RPMI8226 (cell line): Measurements from ENCODE around the gene ACAA1.
"Not testable (repeated sequence)": the region's sequence is repeated elsewhere in the genome, so short reads cannot be mapped to it uniquely, and the experiment has no call there.

ENCODE experiments used
- DNase-seq: peaks from one replicate; pipeline ENCODE4 v3.0.0-alpha.2; 2015

Gene ACAA1

DNA sequence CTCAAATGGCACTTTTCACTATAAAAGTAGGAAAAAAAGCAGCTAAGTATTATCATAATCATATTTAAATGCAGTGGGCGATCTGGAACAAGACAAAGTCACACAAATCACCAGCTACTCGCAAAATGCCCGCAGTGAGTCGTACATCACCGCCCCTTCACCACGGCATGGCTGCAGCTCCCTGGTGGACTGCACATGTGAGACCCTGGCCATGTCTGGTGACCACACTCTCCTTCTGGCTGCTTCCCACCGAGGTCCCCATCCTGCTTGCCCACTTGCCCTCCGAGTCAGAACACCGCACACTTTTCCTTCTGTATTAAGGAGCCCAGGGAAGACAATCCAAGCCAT, 38.6 kb downstream of the ACAA1 start:
- DNase-seq: no peak

DNA sequence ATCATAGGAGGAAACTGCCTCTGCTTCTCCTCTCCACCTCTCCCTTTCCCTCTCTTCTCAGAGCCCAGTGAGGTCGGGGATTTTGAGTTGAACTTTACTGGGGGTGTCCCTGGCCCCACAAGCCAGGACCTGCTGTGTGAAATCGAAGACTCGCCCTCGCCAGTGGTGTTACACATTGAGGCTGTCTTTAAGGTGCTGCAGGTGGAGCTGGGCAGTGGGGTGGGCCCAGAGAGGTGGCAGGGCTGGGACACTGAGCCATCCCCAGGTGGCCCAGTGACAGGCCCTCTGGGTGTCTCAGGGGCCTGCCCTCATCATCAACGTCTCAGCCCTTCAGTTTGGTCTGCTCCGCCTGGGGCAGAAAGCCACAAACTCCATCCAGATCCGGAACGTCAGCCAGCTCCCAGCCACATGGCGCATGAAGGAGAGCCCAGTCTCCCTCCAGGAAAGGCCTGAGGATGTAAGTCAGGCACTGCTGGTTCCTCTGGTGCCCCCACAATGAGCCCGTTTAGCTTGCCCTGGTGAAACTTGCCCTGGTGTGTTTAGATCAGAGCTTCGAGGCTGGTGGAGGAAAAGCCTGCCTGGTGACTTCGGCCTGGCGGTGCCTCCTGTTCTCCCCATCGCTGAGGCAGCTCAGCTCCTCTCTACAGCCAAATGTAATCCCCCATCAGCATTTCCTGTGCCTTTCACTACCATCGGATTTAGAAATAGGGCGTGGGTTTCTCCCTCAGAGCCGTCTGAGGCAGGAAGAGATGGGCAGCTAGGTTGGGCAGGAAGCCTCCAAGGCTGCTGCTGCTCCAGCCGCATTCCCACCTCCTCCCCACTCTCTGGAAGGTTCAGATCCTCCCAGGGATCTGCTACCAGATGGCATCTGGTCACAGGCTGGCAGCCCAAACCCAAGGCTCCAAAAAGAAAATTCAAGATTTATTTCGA, 39.2 kb downstream of the ACAA1 start:
- DNase-seq: no peak

DNA sequence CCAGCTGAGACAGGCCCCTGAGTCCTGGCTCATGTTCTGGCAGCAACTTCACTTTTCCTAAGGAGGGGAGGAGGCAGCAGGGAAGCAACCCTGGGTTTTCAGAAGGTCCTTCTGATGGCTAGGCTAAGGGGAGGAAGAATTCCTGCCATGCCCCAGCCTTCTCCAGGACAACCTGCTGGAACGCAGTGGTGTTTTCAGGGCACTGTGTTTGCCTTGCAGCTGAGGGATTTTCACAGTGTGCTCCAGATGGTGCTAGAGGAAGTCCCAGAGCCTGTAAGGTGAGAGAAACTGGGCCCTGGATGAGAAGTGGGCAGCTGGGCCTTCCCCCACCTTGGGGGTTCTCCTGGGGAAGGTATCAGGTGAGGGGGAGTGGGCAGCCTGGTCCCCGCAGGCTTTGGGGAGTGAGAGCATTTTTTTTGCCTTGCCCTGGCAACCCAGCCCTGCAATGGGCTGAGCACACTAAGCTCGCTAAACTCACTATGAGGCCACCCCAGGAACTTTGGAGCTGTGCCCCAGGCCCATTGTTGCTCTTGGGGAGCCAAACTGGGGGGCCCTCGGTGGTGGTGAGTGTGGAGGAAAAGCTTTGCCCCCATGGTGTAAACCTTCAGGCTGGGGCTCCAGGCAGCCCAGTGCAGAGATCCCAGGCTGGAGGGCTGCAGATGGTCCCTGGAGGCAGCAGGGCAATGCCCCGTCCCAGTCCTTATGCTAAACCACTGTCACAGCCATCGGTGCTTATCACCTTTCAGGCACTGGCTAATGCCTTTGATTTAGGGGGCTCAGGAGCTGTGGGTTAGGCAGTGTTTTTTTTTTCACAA, 41.1 kb downstream of the ACAA1 start:
- peak; percentile 1 for DNase-seq

DNA sequence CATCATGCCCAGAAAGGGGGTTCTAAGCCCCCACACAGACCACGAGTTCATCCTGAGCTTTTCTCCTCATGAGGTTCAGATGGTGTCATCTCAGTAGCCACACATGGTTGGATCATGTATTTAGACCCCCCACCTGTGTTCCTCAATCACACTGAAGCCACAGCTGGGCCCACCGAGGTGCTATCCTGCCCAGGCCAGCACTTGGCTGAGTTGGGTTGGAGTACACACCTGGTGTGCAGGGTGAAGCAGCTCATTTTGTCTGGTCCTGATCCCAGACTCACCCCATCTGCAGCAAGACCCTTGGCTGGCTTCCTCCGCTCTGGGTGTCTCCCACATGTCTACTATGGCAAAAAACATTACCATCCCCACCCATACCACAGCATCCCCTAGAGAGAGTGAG, 41.9 kb downstream of the ACAA1 start:
- DNase-seq: peak; percentile 0

DNA sequence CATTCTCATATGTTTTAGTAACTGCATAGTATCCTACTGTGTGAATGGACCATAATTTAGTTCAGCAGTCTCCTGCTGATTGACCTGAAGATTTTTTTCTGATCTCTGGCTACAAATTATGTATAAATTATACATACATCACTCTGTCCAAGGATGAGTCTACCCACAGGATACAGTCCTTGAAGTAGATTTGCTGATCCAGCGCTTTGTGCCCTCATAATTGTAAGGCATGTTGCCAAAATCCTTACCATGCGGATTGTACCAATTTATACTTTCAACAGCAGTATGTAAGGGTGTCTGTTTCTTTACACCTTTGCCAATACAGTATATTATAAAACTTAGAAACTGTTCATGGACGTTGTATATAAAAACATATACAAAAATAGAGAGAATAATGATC, 46.5 kb downstream of the ACAA1 start:
- peak; percentile 14 for DNase-seq

DNA sequence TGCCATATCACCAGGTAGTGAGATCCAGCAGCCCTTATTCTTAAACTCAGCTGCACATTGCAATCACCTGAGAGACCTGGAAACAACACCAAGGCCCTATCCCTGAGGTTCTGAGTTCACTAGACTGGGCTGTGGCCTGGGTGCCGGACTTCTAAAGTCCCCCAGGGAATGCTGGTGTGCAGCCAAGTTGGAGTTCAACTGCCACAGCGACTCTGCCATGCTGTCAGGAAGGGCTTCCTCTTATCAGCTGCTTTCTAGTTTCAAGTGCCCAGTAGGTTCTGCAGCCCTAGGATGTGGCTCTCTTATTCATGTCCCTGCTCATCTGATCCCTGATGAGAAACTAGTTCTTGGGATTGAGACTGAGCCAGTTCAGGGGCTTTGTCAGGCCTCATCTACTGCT, 47.8 kb downstream of the ACAA1 start:
- no peak for DNase-seq

DNA sequence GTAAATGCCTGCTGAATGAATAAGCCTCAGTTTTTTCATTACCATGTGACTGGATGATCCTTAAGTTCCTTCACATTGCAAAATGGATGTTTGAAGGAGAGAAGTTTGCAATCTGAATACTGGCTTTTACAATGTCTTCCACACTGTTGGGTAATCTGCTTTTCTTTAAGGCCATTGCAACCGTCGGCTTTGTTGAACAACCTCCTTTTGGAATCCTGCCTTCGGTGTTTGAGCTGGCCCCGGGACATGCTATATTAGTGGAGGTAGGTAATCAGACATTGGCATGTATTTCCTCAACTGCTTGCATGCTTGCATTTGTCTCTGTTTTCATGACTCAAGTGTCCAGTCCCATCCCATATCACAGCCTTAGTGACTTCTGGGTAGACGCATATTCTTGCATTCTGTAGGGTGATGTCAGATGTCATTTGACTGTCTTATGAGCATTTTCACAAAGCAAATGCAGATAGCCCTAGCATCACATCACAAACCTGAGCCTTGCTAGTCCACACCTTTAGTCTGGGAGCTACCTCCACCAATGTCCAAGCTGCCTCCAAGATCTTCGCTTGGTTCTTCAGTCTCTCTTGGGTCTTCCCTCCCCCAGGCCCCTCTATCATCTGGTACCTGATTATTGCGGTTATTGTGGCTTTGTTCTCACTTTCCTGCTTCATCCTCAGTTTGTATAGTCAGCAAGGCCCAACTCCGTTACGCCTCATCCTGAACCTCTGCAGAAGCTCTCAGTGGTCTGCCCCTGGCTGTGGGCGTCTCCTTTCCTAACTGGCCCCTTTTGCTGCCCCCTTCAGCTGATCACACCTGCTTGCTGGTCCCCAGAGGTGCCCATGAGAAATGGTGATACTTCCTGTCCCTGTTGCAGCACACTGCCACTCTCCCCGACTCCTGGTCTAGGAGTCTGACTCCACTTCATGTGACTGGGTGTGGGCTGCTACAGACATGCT, 48.5 kb downstream of the ACAA1 start:
- no peak for DNase-seq

DNA sequence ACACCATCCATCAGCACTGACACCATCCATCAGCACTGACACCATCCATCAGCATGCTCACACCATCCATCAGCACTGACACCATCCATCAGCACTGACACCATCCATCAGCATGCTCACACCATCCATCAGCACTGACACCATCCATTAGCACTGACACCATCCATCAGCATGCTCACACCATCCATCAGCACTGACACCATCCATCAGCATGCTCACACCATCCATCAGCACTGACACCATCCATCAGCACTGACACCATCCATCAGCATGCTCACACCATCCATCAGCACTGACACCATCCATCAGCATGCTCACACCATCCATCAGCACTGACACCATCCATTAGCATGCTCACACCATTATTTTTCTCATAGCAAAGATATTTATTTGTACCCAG, 49.6 kb downstream of the ACAA1 start:
- DNase-seq: not testable (repeated sequence)

DNA sequence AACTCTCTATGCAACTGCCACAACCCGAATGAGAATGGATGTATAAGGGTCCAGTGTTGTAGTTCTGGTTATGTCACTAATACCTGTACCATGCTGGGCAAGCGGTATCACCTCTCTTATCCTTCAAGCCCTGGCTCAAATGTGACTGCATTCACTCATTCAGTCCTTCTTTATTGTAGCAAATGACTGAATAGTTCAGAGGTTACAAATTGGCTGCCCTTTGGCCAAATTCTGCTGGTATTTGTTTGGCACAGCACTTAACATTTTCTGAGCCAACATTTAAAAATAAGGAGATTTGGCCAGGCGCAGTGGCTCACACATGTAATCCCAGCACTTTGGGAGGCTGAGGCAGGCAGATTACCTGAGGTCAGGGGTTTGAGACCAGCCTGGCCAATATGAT, 50.4 kb downstream of the ACAA1 start:
- DNase-seq: peak; percentile 1

DNA sequence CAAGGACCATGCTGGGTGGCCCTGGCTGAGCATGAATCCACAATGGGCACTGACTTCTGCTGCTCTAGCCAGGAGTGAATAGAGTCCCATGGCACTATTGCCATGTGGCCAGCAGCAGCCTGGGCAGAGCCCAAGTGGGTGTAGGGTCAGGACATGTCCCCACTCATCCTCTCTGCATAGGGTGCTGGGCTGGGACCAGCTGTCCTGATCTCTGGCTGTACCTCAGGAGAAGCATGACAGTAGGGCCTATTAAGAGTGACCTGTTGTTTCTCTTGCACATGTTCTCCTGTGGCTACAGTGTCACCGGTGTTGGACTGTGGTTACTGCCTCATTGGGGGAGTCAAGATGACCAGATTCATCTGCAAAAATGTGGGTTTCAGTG, 51.0 kb downstream of the ACAA1 start:
- DNase-seq: no peak

DNA sequence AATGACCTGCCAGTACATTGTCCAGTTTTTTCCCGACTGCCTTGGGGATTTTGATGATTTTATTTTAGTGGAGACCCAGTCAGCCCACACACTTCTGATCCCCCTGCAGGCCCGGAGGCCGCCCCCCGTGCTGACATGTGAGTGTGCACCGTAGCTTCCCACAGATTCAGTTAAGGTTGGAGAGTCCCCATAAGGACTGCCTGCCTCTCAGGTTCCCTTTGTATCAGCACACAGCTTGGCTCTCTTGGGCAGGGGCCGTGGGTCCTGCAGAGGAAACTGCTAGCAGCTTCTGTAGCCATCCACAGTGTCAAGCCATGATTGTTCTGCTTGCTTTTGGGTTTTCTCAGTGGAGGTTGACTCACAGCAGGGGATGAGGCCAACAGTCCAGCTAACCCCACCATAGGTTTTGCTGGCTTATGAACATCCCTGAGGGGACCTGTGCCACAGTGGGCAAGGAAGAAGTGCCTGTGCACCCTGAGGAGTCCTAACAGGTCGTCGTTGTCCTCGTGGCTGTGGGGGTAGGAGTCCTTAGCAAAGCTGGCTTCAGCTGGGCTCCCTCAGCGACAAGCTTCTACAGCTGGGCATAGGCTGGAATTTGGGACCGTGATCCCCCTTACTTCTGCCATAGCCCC, 51.5 kb downstream of the ACAA1 start:
- DNase-seq: no peak

DNA sequence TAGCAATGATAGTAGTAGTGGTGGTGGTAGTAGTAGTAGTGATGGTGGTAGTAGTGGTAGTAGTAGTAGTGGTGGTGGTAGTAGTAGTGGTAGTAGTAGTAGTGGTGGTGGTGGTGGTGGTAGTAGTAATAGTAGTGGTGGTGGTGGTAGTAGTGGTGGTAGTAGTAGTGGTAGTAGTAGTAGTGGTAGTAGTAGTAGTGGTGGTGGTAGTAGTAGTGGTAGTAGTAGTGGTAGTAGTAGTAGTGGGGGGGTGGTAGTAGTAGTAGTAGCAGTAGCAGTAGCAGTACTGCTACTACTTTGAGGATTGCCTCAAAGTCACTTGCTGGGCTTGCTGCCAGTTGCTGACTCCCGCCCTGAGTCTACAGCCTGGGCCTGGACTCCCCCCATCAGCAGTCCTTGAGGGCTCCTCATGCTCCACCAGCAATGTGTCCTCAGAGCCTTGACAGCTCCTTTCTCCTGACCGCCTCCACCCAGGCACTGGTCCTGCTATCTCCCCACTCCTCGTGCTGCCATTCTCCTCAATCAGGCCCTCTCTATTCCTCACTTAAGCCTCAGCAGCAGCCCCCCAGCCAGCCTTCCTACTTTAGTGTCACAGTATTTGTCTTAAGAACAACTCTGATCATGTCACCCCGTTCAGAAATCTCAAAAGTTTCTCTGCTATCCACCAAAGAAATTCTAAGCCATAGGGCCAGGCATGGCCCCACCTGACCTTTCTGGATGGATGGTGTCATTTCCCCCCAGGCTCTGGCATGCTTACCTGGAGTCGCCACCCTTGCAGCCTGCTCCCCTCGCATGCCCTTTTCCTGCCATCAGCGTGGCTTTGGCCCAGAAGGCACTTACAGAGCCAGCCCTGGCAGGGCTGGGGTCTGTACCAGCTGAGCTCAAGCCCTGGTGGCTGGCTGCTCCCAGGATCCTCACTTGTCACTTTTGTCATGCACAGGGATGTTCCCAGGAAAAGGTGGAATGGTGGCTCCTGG, 52.3 kb downstream of the ACAA1 start:
- DNase-seq: peak; percentile 60

DNA sequence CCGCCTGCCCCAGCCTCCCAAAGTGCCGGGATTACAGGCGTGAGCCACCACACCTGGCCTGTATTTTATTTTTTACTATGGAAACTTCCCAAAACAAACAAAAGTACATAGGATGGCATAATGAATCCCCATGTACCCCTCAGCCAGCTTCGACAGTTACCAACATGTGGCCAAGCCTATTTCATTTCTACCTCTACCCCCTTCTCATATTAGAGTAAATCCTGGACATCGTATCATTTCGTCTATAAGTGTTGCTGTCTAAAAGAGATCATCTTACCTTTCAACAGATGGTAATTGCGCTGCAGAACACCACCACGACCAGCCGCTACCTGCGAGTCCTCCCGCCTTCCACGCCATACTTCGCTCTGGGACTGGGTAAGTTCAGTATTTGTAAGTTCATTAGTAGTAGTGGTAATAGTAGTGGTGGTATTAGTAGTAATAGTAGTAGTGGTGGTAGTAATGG, 53.0 kb downstream of the ACAA1 start:
- DNase-seq: no peak

DNA sequence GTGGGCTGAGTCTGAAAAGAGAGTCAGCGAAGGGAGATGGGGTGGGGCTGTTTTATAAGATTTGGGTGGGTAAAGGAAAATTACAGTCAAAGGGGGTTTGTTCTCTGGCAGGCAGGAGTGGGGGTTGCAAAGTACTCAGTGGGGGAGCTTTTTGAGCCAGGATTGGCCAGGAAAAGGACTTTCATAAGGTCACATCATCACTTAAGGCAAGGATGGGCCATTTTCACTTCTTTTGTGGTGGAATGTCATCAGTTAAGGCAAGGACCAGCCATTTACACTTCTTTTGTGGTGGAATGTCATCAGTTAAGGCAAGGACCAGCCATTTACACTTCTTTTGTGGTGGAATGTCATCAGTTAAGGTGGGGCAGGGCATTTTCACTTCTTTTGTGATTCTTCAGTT, 53.7 kb downstream of the ACAA1 start:
- DNase-seq: not testable (repeated sequence)

DNA sequence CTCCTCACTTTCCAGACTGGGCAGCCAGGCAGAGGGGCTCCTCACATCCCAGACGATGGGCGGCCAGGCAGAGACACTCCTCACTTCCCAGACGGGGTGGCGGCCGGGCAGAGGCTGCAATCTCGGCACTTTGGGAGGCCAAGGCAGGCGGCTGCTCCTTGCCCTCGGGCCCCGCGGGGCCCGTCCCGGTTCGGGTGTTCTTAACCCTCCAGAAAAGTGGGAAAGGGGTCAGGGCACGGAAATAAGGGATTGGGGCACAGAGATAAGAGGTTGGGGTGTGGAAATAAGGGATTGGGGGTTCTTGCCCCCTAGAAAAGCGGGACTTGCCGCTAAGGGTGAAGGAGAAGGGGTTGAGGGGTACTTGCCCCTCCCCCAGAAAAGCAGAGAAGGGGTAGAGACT, 54.6 kb downstream of the ACAA1 start:
- not testable (repeated sequence) for DNase-seq

DNA sequence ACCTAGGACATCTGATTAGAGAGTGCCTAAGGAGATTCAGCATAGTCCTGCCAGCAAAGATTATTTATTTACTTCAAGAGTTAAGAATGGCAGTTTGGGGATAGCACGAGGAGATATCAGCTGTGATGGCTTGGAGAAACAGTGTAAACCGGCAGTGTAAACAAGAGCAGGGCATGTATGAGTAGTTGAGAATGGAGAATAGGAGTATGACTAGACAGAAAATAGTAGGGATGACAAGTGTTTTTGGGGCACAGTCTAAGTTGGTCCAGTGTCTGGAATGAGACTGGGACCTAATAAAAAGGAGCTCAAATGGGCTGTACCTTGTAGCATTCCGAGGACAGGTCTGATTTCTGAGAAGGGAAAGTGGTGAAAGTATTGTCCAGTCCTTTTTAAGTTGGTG, 59.9 kb downstream of the ACAA1 start:
- DNase-seq: not testable (repeated sequence)
